Stimulated activated CD4-positive, alpha-beta T cell treated with anti-CD3 and anti-CD28 coated beads, TNF-alpha, amount 100 ng/mL, for 1 hour (primary cell): ENCODE measurements around the gene MFF.

Source experiments
- DNase-seq, 3 donors: peaks; one replicate each; pipeline ENCODE4 v3.0.0-alpha.2; 2020; ENCODE audit warnings: low read depth in 3 of 3, low spot score in 1 of 3

Gene MFF

DNA sequence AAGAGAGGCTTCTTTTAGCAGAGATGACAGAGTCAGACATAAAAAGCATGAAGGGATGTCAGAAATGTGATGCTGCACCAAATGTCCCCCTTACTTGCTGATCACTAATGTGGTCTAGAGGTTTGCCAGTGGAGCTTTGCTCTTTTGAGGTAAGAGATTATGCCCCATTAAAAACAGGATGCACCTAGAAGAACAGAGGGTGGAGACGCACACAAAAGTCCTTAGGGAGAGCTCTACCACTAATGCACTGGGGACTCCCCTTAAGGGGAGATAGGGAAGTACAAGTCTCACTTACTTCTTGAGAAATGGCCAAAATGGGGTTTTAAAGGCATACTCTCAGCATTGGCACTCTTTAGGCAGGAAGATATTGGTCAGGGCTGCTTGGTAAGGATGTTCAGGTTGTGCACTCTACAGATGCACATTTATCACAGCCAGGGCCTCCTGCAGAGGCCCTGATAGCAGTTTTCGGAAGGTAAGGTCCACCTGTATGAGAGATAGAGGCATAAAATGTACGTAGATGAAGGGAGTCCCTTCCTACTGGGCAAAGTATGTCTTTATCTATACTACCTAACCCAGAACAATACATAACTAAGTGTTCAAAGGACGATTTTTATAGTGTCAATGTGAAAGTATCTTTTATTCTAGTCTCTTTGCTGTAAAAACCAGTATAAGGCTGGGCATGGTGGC is 79.7 kb downstream of the MFF start:
- DNase-seq = no peak

DNA sequence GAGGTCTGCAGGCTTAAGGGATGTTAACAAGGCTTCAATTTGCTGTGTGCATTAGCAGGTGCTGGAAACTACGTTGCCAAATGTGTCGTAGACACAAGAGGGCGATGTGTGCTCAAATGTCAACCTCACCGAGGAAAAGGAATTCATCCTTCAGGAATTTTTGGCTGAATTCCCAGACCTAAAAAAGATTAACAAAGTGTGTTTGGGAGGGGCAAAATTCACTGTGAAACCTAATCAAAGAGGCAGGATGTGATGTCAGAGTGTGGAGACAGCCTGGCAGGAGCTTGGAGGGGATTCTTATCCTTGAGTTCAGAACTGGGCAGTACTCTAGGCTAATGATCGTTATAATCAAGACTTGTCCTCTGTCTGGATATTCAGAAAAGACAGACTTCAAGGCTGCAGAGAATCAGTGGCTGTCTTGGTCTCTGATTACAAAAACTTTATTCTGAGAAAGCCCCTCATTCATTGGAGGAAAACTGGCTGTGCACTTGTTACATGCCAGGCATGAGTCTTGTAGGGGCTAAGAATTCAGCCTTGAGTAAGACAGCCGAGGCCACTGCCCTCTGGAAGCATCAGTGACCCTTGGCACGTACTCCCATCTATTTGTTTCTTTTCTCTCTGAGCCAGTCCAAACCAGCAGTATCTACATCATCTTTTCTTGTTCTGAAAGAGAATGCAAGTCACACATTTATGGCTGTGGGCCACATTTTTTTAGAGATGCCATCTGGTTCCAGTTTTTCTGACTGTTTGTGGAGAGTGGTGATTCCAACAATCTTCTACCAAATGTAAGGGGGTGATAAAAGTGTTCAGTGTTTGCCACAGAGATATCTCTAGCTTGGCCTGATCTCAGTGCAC is 81.4 kb downstream of the MFF start:
- DNase-seq = no peak
